Lung (tissue), 12 donors: ENCODE results near the gene GRAMD1B. TPM values are rescaled to one million over a fixed set of nuclear protein-coding genes. Genes with fewer than 3 reads are reported as not detected.

Experiments
- ATAC-seq: fragments of 200-7000 bp; cut with Tn5 transposase; one replicate; pipeline ENCODE4 v1.9.1; 2020; ENCODE audit warnings: moderate number of reproducible peaks; ENCODE audit not compliant: insufficient read depth, low FRiP score
- DNase-seq, 3 donors: peaks; one replicate each; pipeline ENCODE4 v3.0.0-alpha.2; 2013 to 2017
- H3K27ac ChIP-seq, 2 donors: one replicate each; pipeline ENCODE4 v1.5.1; 2013; ENCODE audit warnings: mild to moderate bottlenecking in 2 of 2, moderate library complexity in 2 of 2, control low read depth in 1 of 2, inconsistent platforms in 1 of 2, low read depth in 1 of 2, low read length in 1 of 2
- H3K27me3 ChIP-seq, 3 donors: one replicate each; pipeline ENCODE4 v1.5.1; 2013; ENCODE audit warnings: low read length in 2 of 3; ENCODE audit not compliant: control insufficient read depth in 3 of 3, insufficient read depth in 3 of 3
- H3K36me3 ChIP-seq, 4 donors: one replicate each; pipeline ENCODE4 v1.5.1; 2013; ENCODE audit warnings: low read length in 4 of 4, mild to moderate bottlenecking in 1 of 4, moderate library complexity in 1 of 4; ENCODE audit not compliant: control insufficient read depth in 4 of 4, insufficient read depth in 4 of 4
- H3K4me1 ChIP-seq, 5 donors: one replicate each; pipeline ENCODE4 v1.5.1; 2013; ENCODE audit warnings: low read length in 5 of 5, mild to moderate bottlenecking in 2 of 5, moderate library complexity in 1 of 5; ENCODE audit not compliant: control insufficient read depth in 5 of 5, insufficient read depth in 5 of 5
- H3K4me3 ChIP-seq: one replicate; pipeline ENCODE4 v1.5.1; 2013; ENCODE audit warnings: mild to moderate bottlenecking, control low read depth, moderate library complexity
- H3K9ac ChIP-seq, 2 donors: one replicate each; pipeline ENCODE4 v1.5.1; 2013; ENCODE audit warnings: low read length in 2 of 2, control low read depth in 1 of 2; ENCODE audit not compliant: insufficient read depth in 1 of 2
- H3K9me3 ChIP-seq, 4 donors: one replicate each; pipeline ENCODE4 v1.5.1; 2013; ENCODE audit warnings: low read length in 3 of 4, mild to moderate bottlenecking in 1 of 4, moderate library complexity in 1 of 4; ENCODE audit not compliant: control insufficient read depth in 4 of 4, insufficient read depth in 3 of 4
- CTCF ChIP-seq: IDR thresholded peaks from 2 replicates; pipeline ENCODE4 v1.5.1; 2012; ENCODE audit warnings: mild to moderate bottlenecking; ENCODE audit errors: control extremely low read depth, extremely low read depth
- WGBS, 2 donors: extraction: QIAGEN DNeasy Blood & Tissue Kit; methylation state at CpG; one replicate each; pipeline ENCODE4 v1.1.7; 2013; 5-methylcytosine and 5-hydroxymethylcytosine counted together
- polyA plus RNA-seq, 2 donors: library from polyadenylated mRNA; stranded (reverse); fragments of 200-250 nt; gene quantifications; one replicate each; pipeline ENCODE4 v1.2.1, GENCODE V29; 2013
- total RNA-seq, 2 donors: library from RNA; depleted of rRNA in 1 of 2; stranded (reverse); fragments of >200 nt in 1 of 2; gene quantifications; one replicate each; pipeline ENCODE4 v1.2.1, GENCODE V29; 2014 to 2021
- donor health status: control.
- donor health status: control.
- donor health status: Bipolar disorder and iron deficiency.
- donor health status: healthy.
- donor health status: DM: yes; HTN: yes; CAD: no.

GRAMD1B gene
- total and polyA plus RNA-seq, 4 donors = 1.4 to 6.0 (median 3.3) TPM

GRCh38 chr11:123419731-123420452 lies 10.2 kb upstream of the GRAMD1B start:
- Histone ChIP-seq H3K4me1 (no peaks in the 10 kb centered on the region), H3K27ac (no peak overlapping the region), H3K9me3 (no peaks in the 10 kb centered on the region), H3K9ac (no peak overlapping the region), H3K27me3 (peaks cover 0 to 37% (median 21%) of the 10 kb centered on the region in 3 donors), H3K4me3 (no peak overlapping the region), H3K36me3 (no peaks in the 10 kb centered on the region)
- DNase-seq (no peak), ATAC-seq (no peak)
- WGBS, 2 donors = 93 to 95% methylated on average over 4 of the region's 4 CpGs
- no peak for TF ChIP-seq CTCF

- H3K36me3 ChIP-seq = no peaks in the 10 kb centered on the region
- DNase-seq (no peak), ATAC-seq (no peak)
- H3K4me3 ChIP-seq = no peak overlapping the region
- H3K27me3 ChIP-seq = peaks cover 7 to 40% (median 21%) of the 10 kb centered on the region in 3 donors
- H3K27ac ChIP-seq = no peak overlapping the region
- H3K9ac ChIP-seq = no peak overlapping the region
- TF ChIP-seq CTCF = no peak
- H3K9me3 ChIP-seq = no peaks in the 10 kb centered on the region
- WGBS, 2 donors = 27 to 30% methylated on average over 1 of the region's 1 CpG
- no peaks in the 10 kb centered on the region for H3K4me1 ChIP-seq
These were observed 8.5 kb upstream of the GRAMD1B start for GRCh38 chr11:123421589-123421988.

GRCh38 chr11:123425367-123425766 lies 4.7 kb upstream of the GRAMD1B start:
- H3K9ac ChIP-seq = no peak overlapping the region
- no peaks in the 10 kb centered on the region for H3K9me3 ChIP-seq
- ATAC-seq (no peak), DNase-seq (no peak)
- peaks cover 0 to 6% (median 3%) of the 10 kb centered on the region in 5 donors for H3K4me1 ChIP-seq
- TF ChIP-seq CTCF = no peak
- peaks cover 7 to 30% (median 18%) of the 10 kb centered on the region in 3 donors for H3K27me3 ChIP-seq
- no peak overlapping the region for H3K27ac ChIP-seq
- WGBS, 2 donors = 63 to 81% methylated on average over 4 of the region's 4 CpGs
- no peaks in the 10 kb centered on the region for H3K36me3 ChIP-seq
- no peak overlapping the region for H3K4me3 ChIP-seq

DNA sequence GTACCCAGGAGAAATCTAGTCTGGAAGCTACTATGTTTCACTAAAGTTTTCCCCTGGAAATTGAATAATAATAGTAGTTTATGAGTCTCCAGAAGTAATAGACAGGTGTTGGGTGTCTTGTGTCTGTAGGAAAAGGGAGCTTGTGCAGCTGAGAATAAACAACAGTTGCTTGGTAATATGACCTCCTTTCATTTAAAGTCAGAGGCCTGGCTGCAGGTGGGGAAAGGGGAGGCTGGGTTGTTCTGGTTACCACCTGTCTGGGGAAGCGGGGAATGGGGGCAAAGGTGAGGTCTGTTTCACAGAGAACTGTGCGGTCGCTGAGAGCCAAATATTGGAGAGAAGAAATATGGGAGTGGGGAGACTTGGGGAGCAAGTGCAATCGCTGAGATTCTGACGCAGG lies 3.3 kb upstream of the GRAMD1B start:
- ATAC-seq = no peak
- DNase-seq = no peak
- Histone ChIP-seq H3K27me3 (peaks cover 7 to 29% (median 14%) of the 10 kb centered on the region in 3 donors), H3K27ac (no peak overlapping the region), H3K9ac (no peak overlapping the region), H3K9me3 (no peaks in the 10 kb centered on the region), H3K36me3 (no peaks in the 10 kb centered on the region), H3K4me3 (no peak overlapping the region), H3K4me1 (peaks cover 0 to 14% (median 3%) of the 10 kb centered on the region in 5 donors)
- no peak for TF ChIP-seq CTCF
- WGBS, 2 donors = 94 to 96% methylated on average over 5 of the region's 5 CpGs
